Right lobe of liver (tissue), 6 donors: Measurements from ENCODE around the gene SNURF. TPM values are rescaled to one million over a fixed set of nuclear protein-coding genes. Genes with fewer than 3 reads are reported as not detected.

Experiments used
- ATAC-seq, 4 donors: fragments of 200-7000 bp; cut with Tn5 transposase; one replicate each; pipeline ENCODE4 v1.9.1; 2020; ENCODE audit warnings: mild to moderate bottlenecking in 4 of 4, moderate library complexity in 4 of 4
- DNase-seq, 3 donors: peaks; one replicate each; pipeline ENCODE4 v3.0.0-alpha.2; 2020
- H3K27ac ChIP-seq, 3 donors: fragments of 200-600 bp; one replicate each; pipeline ENCODE4 v1.8.0; 2022
- H3K27me3 ChIP-seq, 2 donors: fragments of 200-600 bp; one replicate each; pipeline ENCODE4 v1.8.0; 2022
- H3K36me3 ChIP-seq, 4 donors: fragments of 200-600 bp; sonication (generic) in 1 of 4; one replicate each; pipeline versions ENCODE4 v1.5.1 to v1.8.0; 2017 to 2022; ENCODE audit warnings: control low read depth in 1 of 4
- H3K4me1 ChIP-seq, 4 donors: fragments of 200-600 bp; sonication (generic) in 1 of 4; one replicate each; pipeline versions ENCODE4 v1.5.1 to v1.8.0; 2017 to 2022; ENCODE audit warnings: control low read depth in 1 of 4
- H3K4me3 ChIP-seq, 3 donors: fragments of 200-600 bp; one replicate each; pipeline ENCODE4 v1.8.0; 2022
- H3K9me3 ChIP-seq, 4 donors: fragments of 200-600 bp; sonication (generic) in 1 of 4; one replicate each; pipeline versions ENCODE4 v1.5.1 to v1.8.0; 2017 to 2022; ENCODE audit warnings: control low read depth in 1 of 4
- CTCF ChIP-seq, 4 donors: fragments of 200-600 bp in 3 of 4; fragments of 450-650 bp in 1 of 4; IDR thresholded peaks; one replicate each; pipeline versions ENCODE4 v1.5.1 to v1.8.0; 2016 to 2022; ENCODE audit warnings: antibody characterized with exemption in 4 of 4, mild to moderate bottlenecking in 2 of 4
- POLR2A ChIP-seq: fragments of 450-650 bp; IDR thresholded peaks from one replicate; pipeline ENCODE4 v1.6.1; 2017; ENCODE audit warnings: antibody characterized with exemption, mild to moderate bottlenecking
- WGBS: methylation state at CpG from one replicate; pipeline ENCODE4 v1.1.6; 2018; ENCODE audit warnings: low coverage, low lambda C conversion rate; ENCODE audit not compliant: insufficient coverage; ENCODE audit errors: missing lambda C conversion rate; 5-methylcytosine and 5-hydroxymethylcytosine counted together
- intact Hi-C, 2 donors: fragments of 100-400 bp; cut with DNase I; formaldehyde crosslinking; loops; one replicate each; pipeline versions ENCODE4 v1.11.2 to v1.14.1; 2022
- total RNA-seq, 6 experiments: library from RNA; depleted of rRNA in 2 of 6; stranded (reverse); fragments of >200 nt in 2 of 6; fragmentation: NEBNext Ultra II Directional in 3 of 6; extraction: Animal tissue kit (Norgen Biotek cat#: 25700) in 3 of 6; gene quantifications; one replicate each; pipeline versions ENCODE4 v1.1.0 to v1.2.4, GENCODE V29; 2016 to 2023
- donor health status: DM: no; HTN: yes; CAD: no.
- donor health status: DM: no; HTN: no; CAD: no.
- donor health status: DM: no; HTN: no; CAD: no.
- donor health status: DM: no; HTN: yes; CAD: no.
- donor health status: DM: no; HTN: yes; CAD: no.

SNURF gene
- total RNA-seq, 6 experiments from 2014 or later, result 0.99 to 5.1 (median 2.6) TPM; not detected in 1

GRCh38 chr15:24955531-24955921 is 739 bp downstream of the SNURF start:
- H3K4me1 ChIP-seq, result no peaks in the 10 kb centered on the region
- DNase-seq (peak; percentile 24 to 55 (median 44)), ATAC-seq (peak; percentile 18 to 48 (median 24))
- H3K36me3 ChIP-seq, result no peaks in the 10 kb centered on the region
- WGBS, result 45% methylated on average over 10 of the region's 31 CpGs
- peak overlapping the region; percentile 52 to 64 (median 57) for H3K4me3 ChIP-seq
- intact Hi-C loops, result no loop called here
- peak overlapping the region; percentile 65 to 70 (median 68) for H3K27ac ChIP-seq
- H3K27me3 ChIP-seq, result no peaks in the 10 kb centered on the region
- TF ChIP-seq CTCF (IDR thresholded peaks at IDR 0.05), result no peak
- TF ChIP-seq POLR2A, result no peak
- no peaks in the 10 kb centered on the region for H3K9me3 ChIP-seq

GRCh38 chr15:24956111-24956838 is 1.5 kb downstream of the SNURF start:
- TF ChIP-seq CTCF (IDR thresholded peaks at IDR 0.05), result no peak
- peak; percentile 37 for TF ChIP-seq POLR2A
- intact Hi-C loops, result no loop called here

GRCh38 chr15:24957691-24958090 is 2.9 kb downstream of the SNURF start:
- 72% methylated on average over 2 of the region's 2 CpGs for WGBS
- ATAC-seq, result no peak
- no peaks in the 10 kb centered on the region for H3K4me1 ChIP-seq
- H3K4me3 ChIP-seq, result no peak overlapping the region
- no peak overlapping the region for H3K27ac ChIP-seq
- TF ChIP-seq POLR2A (no peak), CTCF (IDR thresholded peaks at IDR 0.05) (no peak)
- H3K9me3 ChIP-seq, result no peaks in the 10 kb centered on the region
- no peaks in the 10 kb centered on the region for H3K36me3 ChIP-seq
- no peak for DNase-seq
- H3K27me3 ChIP-seq, result no peaks in the 10 kb centered on the region
- intact Hi-C loops, result no loop called here

More at GRCh38 chr15:24956111-24956838, 1.5 kb downstream of the SNURF start:
- WGBS, result 53% methylated on average over 9 of the region's 28 CpGs
- peak; percentile 63 to 74 (median 69) for DNase-seq
- Histone ChIP-seq H3K27me3 (no peaks in the 10 kb centered on the region), H3K9me3 (no peaks in the 10 kb centered on the region), H3K4me1 (no peaks in the 10 kb centered on the region), H3K27ac (peak overlapping the region; percentile 65 to 70 (median 68)), H3K36me3 (no peaks in the 10 kb centered on the region), H3K4me3 (peak overlapping the region; percentile 52 to 64 (median 57))
- peak; percentile 76 to 80 (median 78) for ATAC-seq

GRCh38 chr15:24961967-24962366 is 7.2 kb downstream of the SNURF start:
- TF ChIP-seq POLR2A (no peak), CTCF (IDR thresholded peaks at IDR 0.05) (no peak)
- DNase-seq, result no peak
- intact Hi-C loops, result no loop called here

More at GRCh38 chr15:24961967-24962366, 7.2 kb downstream of the SNURF start:
- H3K9me3 ChIP-seq, result no peaks in the 10 kb centered on the region
- no peaks in the 10 kb centered on the region for H3K4me1 ChIP-seq
- no peak overlapping the region for H3K4me3 ChIP-seq
- H3K27me3 ChIP-seq, result no peaks in the 10 kb centered on the region
- H3K27ac ChIP-seq, result no peak overlapping the region
- 64% methylated on average over 4 of the region's 4 CpGs for WGBS
- peaks cover 0 to 6% (median 0%) of the 10 kb centered on the region in 4 donors for H3K36me3 ChIP-seq
- ATAC-seq, result peak in 1 of 4 donors; percentile 50
